Measurements from ENCODE around the gene EFCAB7. TPM values are rescaled to one million over a fixed set of nuclear protein-coding genes. Genes with fewer than 3 reads are reported as not detected.

Gene EFCAB7
- total RNA-seq, 2 donors from 2014 or later, result 9.8 to 11.6 TPM

GRCh38 chr1:63524201-63524600 is 876 bp downstream of the EFCAB7 start:
- H3K9me3 ChIP-seq, result no peaks in the 10 kb centered on the region

GRCh38 chr1:63532727-63533126 is 9.4 kb downstream of the EFCAB7 start:
- intact Hi-C loops (cut with DNase I), result no loop called here
- Histone ChIP-seq H3K9me3 (no peaks in the 10 kb centered on the region), H3K27ac (no peak overlapping the region), H3K4me3 (no peak overlapping the region), H3K27me3 (replicated peaks; ENCODE audit: insufficient read depth) (no peaks in the 10 kb centered on the region), H3K4me1 (replicated peaks) (no peaks in the 10 kb centered on the region), H3K36me3 (no peaks in the 10 kb centered on the region)
- DNase-seq (ENCODE audit: low spot score), result no peak
- no peak for TF ChIP-seq POLR2AphosphoS5 (IDR thresholded peaks at IDR 0.05)
- no peak for TF ChIP-seq CTCF (IDR thresholded peaks at IDR 0.05)
- TF ChIP-seq POLR2A (IDR thresholded peaks at IDR 0.05), result no peak
- 78% methylated on average over 1 of the region's 1 CpG for WGBS

More at GRCh38 chr1:63524201-63524600, 876 bp downstream of the EFCAB7 start:
- 39% methylated on average over 3 of the region's 3 CpGs for WGBS
- TF ChIP-seq POLR2A (IDR thresholded peaks at IDR 0.05) (no peak), POLR2AphosphoS5 (IDR thresholded peaks at IDR 0.05) (no peak), CTCF (IDR thresholded peaks at IDR 0.05) (no peak)
- no peak for DNase-seq (ENCODE audit: low spot score)
- no peaks in the 10 kb centered on the region for H3K36me3 ChIP-seq
- H3K4me1 ChIP-seq (replicated peaks), result no peaks in the 10 kb centered on the region
- peak overlapping the region; percentile 93 to 96 for H3K27ac ChIP-seq
- intact Hi-C loops (cut with DNase I), result no loop called here
- H3K4me3 ChIP-seq, result peak overlapping the region; percentile 51 to 64
- no peaks in the 10 kb centered on the region for H3K27me3 ChIP-seq (replicated peaks; ENCODE audit: insufficient read depth)

- Histone ChIP-seq H3K4me3 (no peak overlapping the region), H3K27ac (no peak overlapping the region), H3K27me3 (replicated peaks; ENCODE audit: insufficient read depth) (no peaks in the 10 kb centered on the region), H3K9me3 (no peaks in the 10 kb centered on the region), H3K36me3 (no peaks in the 10 kb centered on the region), H3K4me1 (replicated peaks) (no peaks in the 10 kb centered on the region)
- 90% methylated on average over 1 of the region's 1 CpG for WGBS
- no peak for TF ChIP-seq POLR2AphosphoS5 (IDR thresholded peaks at IDR 0.05)
- no peak for TF ChIP-seq POLR2A (IDR thresholded peaks at IDR 0.05)
- TF ChIP-seq CTCF (IDR thresholded peaks at IDR 0.05), result no peak
- intact Hi-C loops (cut with DNase I), result no loop called here
- DNase-seq (ENCODE audit: low spot score), result no peak
Observed at GRCh38 chr1:63533931-63534330, 10.6 kb downstream of the EFCAB7 start.

- no peaks in the 10 kb centered on the region for H3K27me3 ChIP-seq (replicated peaks; ENCODE audit: insufficient read depth)
- DNase-seq (ENCODE audit: low spot score), result no peak
- H3K36me3 ChIP-seq, result no peaks in the 10 kb centered on the region
- TF ChIP-seq POLR2AphosphoS5 (IDR thresholded peaks at IDR 0.05) (no peak), CTCF (IDR thresholded peaks at IDR 0.05) (no peak), POLR2A (IDR thresholded peaks at IDR 0.05) (no peak)
- no peaks in the 10 kb centered on the region for H3K9me3 ChIP-seq
- no peaks in the 10 kb centered on the region for H3K4me1 ChIP-seq (replicated peaks)
- intact Hi-C loops (cut with DNase I), result no loop called here
- no peak overlapping the region for H3K4me3 ChIP-seq
- no peak overlapping the region for H3K27ac ChIP-seq
Observed at GRCh38 chr1:63534406-63534805, 11.1 kb downstream of the EFCAB7 start.

- Histone ChIP-seq H3K4me3 (no peak overlapping the region), H3K36me3 (no peaks in the 10 kb centered on the region), H3K27ac (no peak overlapping the region), H3K4me1 (replicated peaks) (no peaks in the 10 kb centered on the region), H3K27me3 (replicated peaks; ENCODE audit: insufficient read depth) (no peaks in the 10 kb centered on the region), H3K9me3 (no peaks in the 10 kb centered on the region)
- TF ChIP-seq POLR2AphosphoS5 (IDR thresholded peaks at IDR 0.05), result no peak
- no peak for TF ChIP-seq CTCF (IDR thresholded peaks at IDR 0.05)
- no peak for TF ChIP-seq POLR2A (IDR thresholded peaks at IDR 0.05)
- no peak for DNase-seq (ENCODE audit: low spot score)
- 87% methylated on average over 2 of the region's 2 CpGs for WGBS
- intact Hi-C loops (cut with DNase I), result no loop called here
Observed at GRCh38 chr1:63537006-63537405, 13.7 kb downstream of the EFCAB7 start.
